Pons (tissue), 1 donor: ENCODE data around the gene POLR1D.

ENCODE experiments used
- DNase-seq: peaks from one replicate; pipeline ENCODE4 v3.0.0-alpha.2; 2016; ENCODE audit warnings: low spot score

The POLR1D gene

DNA sequence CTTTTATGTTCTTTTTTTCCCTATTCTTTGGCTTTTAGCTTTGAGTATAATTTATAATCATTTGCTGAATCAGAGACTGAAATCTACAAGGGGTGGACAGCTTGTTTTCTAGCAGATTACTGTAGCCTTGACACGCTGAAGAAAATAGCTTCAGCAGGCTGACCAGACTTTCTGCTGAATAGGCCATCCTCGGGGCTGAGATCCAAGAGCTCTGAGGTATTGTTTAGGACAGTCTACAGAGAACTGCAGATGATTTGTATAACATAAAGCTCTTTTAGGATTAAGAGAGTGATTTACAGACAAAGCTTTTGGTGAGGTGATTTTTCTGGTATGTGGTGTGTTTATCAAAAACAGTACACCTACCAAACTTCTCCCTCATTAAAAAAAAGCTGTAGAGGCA, 16.8 kb downstream of the POLR1D start:
- peak; percentile 42 for DNase-seq

DNA sequence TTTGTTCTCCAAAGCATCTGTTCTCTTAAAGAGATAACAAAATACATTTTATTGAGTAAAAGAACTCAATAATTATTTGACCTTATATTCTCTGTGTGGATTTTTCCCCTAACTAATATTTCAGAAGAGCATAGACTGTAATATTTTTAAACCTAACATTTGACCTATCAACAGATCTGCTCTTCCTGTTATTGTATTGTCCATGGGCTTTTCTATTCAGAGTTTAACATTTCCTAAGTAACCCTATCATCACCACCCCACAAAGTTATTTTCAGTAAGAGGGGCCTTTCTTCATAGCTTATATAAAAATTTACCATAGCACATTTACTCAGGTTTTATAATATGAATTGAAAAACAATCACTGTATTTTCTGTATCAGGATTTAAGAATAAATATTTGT, 17.5 kb downstream of the POLR1D start:
- no peak for DNase-seq

DNA sequence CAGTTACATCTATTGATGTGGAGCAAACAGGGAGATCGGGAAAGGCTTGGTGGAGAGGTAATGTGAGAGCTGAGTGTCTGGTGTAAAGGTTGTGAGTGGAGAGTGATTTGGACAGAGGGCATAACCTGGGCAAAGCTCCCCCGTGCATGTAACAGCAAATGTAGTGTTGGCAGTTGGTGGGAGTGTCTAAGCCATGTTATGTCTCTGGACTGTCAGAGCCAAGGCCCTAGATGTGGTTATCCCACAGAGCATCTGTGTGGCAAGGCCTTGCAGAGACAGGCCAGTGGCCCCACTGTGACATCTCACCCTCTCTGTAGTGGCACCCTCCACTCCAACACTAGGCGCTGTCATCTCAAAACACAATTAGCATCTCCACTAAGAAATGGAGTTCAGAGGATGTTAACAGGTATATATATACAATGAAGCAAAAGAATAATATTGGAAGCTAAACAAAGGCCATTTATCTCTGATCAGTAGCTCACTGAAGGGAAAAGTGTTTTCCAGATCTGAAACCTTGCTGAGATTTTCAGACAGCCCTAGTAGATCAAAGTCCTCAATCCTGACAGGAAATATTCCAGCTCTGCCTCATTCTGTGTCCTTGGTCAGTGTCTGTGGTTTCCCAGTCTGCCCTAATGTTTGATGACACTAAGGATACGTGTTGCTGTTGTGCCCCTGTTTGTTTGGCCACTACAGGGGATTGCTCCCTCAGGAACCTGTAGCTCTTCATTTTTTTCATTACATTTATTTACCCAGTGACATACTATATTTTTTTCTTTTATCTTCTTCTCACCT, 20.2 kb downstream of the POLR1D start:
- no peak for DNase-seq

DNA sequence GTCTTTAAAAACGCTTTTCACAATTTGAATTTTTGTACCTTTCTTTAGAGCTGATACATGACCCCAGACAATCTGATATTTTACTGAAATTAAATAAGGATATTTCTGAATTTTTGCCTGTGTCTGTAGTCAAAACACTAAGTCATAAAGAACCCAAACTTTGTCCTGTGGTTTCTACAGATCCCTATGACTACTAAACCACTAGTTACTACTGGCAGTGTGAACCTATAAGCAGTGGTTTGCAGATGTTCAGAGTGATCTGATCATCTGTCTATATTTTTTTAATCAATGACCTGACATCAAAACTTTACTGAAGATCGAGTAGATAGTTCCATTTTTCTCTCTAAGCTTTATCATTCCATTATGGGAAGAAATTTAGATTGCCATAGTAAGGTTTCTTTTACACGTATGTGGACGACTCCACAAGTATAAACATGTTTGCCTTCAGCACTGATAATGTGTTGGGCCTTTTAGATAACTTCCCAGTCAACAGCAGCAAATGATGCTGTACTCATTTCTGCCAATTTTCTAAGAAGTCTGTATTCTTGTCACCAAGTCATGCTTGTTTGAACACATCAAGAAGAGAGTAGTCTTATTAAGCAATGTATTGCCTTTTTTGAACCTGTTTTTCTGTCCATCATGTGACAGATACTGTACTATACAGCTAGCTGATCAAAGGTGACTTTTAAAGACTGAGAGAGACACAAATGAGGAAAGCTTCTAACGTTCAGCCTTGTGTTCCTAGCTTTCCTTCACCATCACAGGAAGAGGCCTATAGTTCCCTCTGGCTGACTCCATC, 21.8 kb downstream of the POLR1D start:
- no peak for DNase-seq

DNA sequence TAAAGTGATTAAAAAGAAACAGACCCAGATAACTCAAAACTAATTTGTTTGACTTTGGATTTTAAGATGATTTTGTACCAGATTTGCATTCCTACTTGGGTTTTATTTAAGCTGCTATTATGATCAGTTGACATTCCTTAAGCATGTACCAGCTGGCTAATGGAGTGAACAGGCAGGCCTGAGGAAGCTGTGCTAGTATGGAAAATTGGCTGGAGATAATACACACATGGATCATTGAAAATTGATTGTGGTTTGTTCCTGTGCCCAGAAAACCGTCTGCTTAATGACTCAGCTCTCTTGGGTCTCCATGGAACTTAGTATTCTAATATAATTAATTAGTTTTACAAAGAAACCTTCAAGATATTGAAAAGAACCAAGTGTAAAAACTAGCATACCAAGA, 22.6 kb downstream of the POLR1D start:
- no peak for DNase-seq

DNA sequence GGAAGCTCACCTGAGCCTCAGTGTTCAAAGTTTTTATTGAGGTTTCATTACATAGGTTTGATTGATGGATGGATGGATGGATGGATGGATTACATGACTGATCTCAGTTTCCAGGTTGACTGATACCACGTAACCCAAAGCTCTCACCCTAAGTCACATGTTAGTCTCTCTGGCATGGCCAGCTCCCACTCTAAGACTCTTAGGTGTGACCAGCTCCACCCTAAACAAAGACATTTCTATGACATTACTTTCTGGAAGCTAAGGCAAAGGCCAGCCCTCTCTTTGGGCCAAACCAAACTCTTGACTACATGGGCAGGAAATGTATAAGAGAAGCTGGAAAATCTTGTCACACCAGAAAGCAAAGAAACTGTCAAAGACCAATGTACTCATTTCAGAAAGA, 28.6 kb downstream of the POLR1D start:
- DNase-seq: no peak

DNA sequence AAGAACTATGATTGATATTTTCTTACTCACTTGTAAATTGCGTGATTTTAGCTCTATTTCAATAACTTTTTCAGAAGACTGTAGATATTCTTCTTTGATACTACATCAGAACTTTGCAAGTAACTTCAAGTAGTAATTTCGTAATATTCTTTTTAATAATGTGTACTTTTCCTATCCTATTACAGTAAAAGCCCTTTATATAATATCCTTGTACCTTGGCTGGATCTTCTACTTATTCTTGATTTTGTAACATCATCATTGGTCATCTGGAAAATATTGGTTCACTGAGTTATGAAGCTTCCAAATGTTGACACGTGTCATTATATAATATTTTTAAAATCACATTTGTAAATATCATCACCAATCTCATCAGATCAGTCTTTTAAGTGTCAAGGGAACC, 32.4 kb downstream of the POLR1D start:
- no peak for DNase-seq

DNA sequence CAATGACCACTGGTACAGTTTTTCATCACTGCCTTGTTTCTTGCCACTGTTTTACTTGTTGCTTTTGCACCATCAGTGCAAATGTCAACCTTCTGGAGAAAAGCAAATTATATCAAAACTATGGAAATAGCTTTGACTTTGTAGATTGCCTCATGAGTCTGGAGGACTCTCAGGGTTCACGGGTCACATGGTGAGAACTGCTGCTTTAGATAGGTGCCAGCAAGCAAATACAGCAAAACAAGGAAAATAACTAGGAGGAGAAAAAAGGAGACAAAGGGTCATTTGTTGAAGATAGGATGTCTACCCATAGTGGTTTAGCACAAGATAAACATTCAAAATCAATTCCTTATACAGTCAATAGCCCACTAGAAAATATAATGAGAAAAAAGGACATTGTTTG, 33.1 kb downstream of the POLR1D start:
- no peak for DNase-seq

DNA sequence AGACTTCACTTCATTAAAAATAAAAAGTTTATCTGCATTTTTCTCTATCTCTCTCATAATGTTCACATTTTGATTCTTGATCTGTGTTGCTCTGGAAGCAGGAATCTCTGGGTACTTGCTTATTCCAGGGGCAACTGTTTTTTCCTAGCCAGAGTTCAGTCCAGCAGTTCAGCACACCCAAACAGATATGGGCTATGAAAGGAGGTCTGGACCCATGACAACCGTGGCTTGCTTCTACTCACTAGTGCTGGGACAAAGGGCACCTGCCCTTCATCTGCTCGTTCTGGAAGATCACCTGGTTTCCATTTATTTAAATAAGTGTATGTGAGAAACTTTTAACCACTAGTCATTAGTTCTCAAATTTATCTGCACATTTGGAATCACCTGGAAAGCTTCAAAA, 36.0 kb downstream of the POLR1D start:
- no peak for DNase-seq

DNA sequence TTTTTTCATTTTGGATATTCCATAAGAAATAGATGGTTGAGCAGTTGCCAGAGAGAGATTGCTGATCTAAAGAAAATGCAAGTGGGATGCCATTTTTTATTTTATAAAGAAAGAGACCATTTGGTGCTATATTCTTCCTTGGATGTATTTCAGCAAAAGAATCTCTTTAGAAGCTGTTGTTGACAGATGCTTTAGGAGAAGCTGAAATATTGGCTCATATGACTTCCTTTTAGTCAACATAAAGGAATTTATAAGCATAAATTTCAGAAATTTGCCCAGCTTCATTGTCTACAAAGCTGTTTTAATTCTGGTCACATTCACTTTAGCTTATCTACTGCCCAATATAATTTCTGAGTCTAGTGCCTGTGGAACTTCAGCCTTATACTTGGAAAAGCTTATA, 36.9 kb downstream of the POLR1D start:
- no peak for DNase-seq

DNA sequence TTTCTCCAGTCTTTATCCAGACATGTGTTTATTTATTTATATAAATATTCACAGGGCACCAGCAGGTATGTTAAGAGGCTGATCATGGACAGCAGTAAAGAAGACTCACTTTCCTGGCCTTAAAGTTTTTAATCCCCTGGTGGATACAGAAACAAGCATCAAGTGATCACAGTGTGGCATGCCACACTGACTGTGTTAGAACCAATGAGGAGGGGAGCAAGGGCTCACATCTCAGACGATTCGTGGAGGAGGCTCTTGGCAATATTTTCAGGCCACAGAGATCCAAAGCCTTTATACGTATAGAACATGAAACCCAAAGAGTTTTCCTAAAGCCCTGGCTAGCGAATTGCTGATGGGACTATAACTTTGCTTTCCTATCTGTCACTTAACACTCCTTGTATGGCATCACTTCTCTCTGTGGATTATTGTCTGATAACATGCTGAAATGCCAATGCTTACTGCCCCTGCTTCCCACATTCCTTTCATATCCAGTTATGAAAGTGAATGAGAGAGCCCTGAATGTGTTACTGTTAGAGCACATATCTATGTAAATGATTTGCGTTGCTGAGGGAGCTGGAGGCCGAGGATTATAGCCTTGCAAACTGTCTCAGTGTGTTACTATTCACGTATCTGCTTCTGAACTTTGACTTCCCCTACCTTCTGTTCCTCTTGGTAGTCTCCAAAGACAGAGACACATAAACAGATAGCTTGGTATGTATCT, 37.6 kb downstream of the POLR1D start:
- DNase-seq: no peak

DNA sequence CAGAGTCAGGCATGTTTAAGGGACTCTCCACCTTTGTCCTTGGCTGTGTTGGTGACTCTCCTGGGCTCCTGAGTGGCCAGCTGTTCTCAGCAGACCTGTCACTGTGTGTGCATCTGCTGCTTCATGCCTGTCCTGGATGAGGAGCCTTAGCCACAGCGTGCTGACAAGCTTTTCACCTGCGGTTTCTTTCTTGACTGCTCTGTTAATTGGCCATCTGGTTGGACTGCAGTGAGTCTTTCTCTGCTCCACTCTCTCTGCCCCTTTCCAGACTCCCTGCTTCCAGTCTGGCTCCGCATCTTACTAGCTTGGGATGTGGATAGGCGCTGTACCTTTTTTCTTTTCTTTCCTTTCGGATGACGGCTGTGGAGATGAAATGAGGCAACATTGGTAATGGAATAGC, 38.8 kb downstream of the POLR1D start:
- no peak for DNase-seq

DNA sequence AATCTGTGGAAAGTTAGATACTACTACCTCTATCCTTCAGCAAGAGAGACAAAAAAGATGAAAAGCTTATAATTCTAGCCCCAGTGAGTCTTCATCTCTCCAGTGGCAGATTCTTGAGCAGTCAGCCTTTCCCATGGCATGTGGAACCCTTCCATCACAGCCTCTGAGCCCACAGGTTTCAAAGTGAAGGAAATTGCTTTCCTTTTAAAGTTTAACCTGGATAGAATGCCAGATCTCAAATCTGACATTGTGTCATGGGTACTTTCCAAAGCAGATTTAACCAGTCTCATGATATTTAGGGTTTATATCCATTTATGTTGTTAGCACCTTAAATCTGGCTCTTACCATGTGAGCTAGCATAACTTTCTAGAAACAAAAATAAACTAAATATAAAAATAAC, 39.3 kb downstream of the POLR1D start:
- no peak for DNase-seq

DNA sequence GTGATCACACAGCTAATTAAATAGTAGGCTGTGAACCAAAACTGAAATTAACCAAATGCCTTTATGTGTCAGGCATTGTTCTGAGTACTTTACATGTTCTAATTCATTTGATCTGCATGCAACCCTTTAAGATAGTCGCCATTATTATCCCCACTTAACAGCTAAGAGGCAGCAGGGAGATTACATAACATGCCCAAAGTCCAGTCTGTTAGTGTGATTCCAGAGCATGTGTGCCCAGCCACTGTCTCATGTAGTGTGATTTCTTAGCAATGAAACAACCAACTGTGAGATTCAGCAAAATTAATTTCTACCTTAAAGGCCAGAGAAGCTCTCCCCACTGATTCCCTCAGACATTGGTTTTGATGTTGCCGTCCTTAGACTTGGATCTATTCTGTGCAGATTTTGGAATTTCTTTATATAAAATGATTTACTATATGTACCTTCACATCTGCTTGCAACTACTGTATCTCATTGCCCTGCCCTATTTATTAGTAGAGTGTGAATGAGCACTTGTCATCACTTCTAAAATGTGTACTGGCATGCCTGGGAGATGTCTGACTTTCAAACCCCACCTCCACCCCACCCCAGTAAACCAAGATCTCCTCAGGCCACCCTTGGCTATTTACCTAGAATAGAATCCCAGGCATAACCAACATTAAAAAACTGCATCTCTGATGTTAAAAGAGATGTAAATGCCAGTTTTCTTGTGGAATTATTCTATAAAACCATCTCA, 41.2 kb downstream of the POLR1D start:
- DNase-seq: no peak

DNA sequence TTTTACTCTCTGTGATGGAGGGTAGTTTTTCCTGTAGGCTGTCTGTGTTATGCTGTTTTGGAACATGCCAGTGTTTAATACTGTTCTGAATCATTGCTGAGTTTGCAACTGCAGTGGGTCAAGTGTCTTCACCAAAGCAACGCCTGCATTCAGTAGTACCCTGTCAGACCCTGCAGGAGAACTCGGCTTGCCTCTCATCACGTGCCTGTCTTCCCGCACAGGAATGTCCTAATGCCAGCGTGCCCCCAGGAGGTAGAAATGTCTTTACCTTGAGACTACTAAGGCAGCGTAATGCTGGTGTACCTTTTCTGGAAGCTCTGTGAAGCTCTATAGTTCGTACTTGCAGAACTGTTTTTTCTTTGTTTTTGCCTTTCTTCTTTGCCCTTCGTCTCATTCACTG, 42.3 kb downstream of the POLR1D start:
- DNase-seq: no peak

DNA sequence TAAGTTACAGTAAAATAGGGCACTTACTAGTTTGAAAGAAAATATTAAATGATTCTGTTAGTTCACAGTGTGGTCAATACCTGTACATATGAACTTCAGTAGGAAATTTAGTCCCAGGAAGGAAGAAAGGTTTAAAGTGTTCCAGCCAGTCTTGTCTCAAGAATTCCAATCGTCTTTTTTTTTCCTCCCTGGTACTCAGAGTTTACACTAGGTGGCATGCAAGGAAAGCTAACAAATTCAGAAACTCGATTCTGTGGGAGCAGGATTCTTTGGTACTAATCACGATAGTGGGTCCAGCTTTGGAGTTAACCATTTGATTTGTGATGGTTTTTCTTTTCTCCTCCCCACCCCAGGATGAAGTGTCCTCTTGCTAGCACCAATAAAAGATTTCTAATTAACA, 43.6 kb downstream of the POLR1D start:
- DNase-seq: no peak

DNA sequence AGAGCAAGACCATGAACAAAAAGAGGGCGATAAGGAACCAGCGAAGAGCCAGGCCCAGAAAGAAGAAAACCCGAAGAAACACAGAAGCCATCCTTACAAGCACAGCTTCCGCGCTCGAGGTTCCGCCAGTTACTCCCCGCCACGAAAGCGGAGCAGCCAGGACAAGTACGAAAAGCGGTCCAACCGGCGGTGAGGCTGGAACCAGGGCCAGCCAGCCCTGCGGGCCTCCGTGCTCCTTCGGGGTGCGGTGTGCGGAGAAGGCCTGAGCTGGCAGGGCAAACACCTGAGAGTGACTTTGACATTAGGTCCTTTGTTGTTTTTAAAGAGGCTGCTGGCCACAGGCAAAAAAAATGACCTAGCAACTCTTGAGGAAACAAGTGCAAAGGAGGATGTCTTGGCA, 44.1 kb downstream of the POLR1D start:
- DNase-seq: no peak

DNA sequence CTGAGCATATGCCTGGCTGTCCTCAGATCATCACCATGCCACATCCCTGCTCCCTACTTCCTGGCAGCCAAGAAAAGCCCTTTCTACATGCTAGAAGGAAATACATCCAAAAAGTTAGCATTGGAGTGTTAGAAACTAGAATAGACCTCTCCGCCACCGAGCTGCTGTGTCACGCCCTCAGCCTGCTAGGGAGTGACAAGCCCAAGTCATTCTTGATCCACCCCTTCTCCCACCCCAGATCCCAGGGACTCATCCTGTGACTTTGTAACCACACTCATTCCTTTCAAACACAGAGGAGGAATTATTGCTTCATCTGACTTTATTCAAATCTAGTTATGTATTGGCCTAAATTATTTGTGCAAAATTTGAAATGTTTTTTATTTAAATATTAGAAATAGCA, 45.3 kb downstream of the POLR1D start:
- no peak for DNase-seq

DNA sequence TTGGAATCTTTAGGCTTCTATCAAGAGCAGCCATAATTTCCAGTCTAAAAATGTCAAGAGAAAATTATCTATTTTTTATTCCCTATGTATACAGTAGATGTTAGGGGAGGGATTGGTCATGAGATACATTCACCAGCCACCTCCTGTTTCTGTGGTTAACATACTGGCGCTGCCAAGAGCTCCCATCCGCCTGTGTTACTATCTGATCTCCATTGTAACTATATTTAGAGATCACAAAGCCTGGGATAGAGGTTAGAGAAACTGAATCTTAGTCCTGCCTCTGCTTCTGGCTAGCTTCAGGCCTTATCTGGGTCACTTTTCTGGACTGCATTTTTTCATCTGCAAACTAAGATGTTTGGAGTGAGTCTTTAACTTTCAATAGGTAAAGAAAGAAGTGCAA, 46.3 kb downstream of the POLR1D start:
- no peak for DNase-seq

DNA sequence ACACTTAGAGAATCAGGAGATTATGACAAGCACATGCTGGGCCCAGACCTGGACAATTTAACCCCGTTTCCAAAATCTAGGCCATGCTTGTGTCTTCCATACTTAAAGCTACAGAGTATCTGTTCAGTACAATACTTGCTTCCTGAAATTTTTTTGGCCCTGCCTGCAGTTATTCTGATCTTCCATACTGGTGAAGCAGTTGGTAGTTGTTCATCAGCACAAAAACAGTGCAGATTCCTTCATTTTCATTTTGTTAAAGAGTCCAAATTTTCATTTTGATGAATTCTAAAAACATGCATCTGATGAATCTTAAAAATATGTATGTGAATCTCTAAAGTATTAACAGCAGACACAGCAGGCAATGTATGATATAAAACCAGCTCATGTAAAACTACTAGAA, 49.2 kb downstream of the POLR1D start:
- DNase-seq: no peak

DNA sequence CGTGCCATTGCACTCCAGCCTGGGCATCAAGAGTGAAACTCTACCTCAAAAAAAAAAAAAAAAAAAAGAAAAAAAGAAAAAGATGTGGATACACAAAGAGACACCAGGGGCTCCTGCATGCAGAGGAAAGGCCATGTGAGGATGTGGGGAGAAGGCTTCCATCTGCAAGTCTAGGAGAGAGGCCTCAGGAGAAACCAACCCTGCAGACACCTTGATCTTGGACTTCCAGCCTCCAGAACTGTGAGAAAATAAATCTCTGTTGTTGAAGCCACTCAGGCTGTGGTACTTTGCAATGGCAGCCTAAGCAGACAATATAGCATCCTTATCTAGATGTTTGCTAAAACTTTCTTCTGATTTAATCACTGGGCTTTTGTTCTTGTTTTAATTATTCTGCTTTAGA, 50.3 kb downstream of the POLR1D start:
- DNase-seq: no peak
